Aorta (tissue), 5 donors: ENCODE data around the gene ADAP1. TPM values are rescaled to one million over a fixed set of nuclear protein-coding genes. Genes with fewer than 3 reads are reported as not detected.

Experiments
- ATAC-seq: fragments of 200-7000 bp; cut with Tn5 transposase; one replicate; pipeline ENCODE4 v1.9.1; 2022; ENCODE audit warnings: moderate library complexity; ENCODE audit not compliant: low FRiP score
- DNase-seq, 2 donors: peaks; one replicate each; pipeline ENCODE4 v3.0.0-alpha.2; 2020
- H3K27ac ChIP-seq, 2 donors: one replicate each; pipeline ENCODE4 v1.5.1; 2013; ENCODE audit warnings: low read length in 2 of 2, mild to moderate bottlenecking in 2 of 2, moderate library complexity in 2 of 2, control low read depth in 1 of 2, inconsistent platforms in 1 of 2, low read depth in 1 of 2
- H3K27me3 ChIP-seq, 2 donors: one replicate each; pipeline ENCODE4 v1.6.1; 2013; ENCODE audit warnings: control low read depth in 1 of 2, low read length in 1 of 2, mild to moderate bottlenecking in 1 of 2, moderate library complexity in 1 of 2; ENCODE audit not compliant: insufficient read depth in 2 of 2, control insufficient read depth in 1 of 2
- H3K36me3 ChIP-seq, 2 donors: one replicate each; pipeline ENCODE4 v1.6.1; 2013; ENCODE audit warnings: control low read depth in 1 of 2, low read length in 1 of 2, mild to moderate bottlenecking in 1 of 2; ENCODE audit not compliant: insufficient read depth in 2 of 2, control insufficient read depth in 1 of 2
- H3K4me1 ChIP-seq, 2 donors: one replicate each; pipeline ENCODE4 v1.6.1; 2013; ENCODE audit warnings: low read length in 2 of 2, control low read depth in 1 of 2, mild to moderate bottlenecking in 1 of 2, moderate library complexity in 1 of 2; ENCODE audit not compliant: insufficient read depth in 2 of 2, control insufficient read depth in 1 of 2
- H3K4me3 ChIP-seq, 2 donors: one replicate each; pipeline ENCODE4 v1.5.1; 2013; ENCODE audit warnings: low read length in 2 of 2, control low read depth in 1 of 2, mild to moderate bottlenecking in 1 of 2
- H3K9me3 ChIP-seq: one replicate; pipeline ENCODE4 v1.6.1; 2013; ENCODE audit warnings: mild to moderate bottlenecking, low read length; ENCODE audit not compliant: control insufficient read depth
- whole genome bisulfite sequencing, 2 donors: extraction: QIAGEN DNeasy Blood & Tissue Kit; methylation state at CpG; one replicate each; pipeline ENCODE4 v1.1.7; 2013; 5-methylcytosine and 5-hydroxymethylcytosine counted together
- intact Hi-C, 2 donors: fragments of 100-400 bp; cut with DNase I; formaldehyde crosslinking; loops; one replicate each; pipeline versions ENCODE4 v1.14.2 to v1.15.0; 2022
- polyA plus RNA-seq, 2 donors: library from polyadenylated mRNA; stranded (reverse); fragments of 200-250 nt; gene quantifications; one replicate each; pipeline ENCODE4 v1.2.3, GENCODE V29; 2013
- total RNA-seq, 2 donors: library from RNA; stranded (reverse); fragmentation: NEBNext Ultra II Directional; extraction: Animal tissue kit (Norgen Biotek cat#: 25700); gene quantifications; one replicate each; pipeline ENCODE4 v1.2.1, GENCODE V29; 2021
- donor health status: healthy with polysubstance abuse.
- donor health status: Bipolar disorder and iron deficiency.
- donor health status: DM: no; HTN: no; CAD: no.
- donor health status: DM: no; HTN: no; CAD: no.
- donor health status: DM: yes; HTN: yes; CAD: no.

Gene ADAP1
- total and polyA plus RNA-seq, 4 donors: 4.3 to 16.9 (median 11.4) TPM

DNA sequence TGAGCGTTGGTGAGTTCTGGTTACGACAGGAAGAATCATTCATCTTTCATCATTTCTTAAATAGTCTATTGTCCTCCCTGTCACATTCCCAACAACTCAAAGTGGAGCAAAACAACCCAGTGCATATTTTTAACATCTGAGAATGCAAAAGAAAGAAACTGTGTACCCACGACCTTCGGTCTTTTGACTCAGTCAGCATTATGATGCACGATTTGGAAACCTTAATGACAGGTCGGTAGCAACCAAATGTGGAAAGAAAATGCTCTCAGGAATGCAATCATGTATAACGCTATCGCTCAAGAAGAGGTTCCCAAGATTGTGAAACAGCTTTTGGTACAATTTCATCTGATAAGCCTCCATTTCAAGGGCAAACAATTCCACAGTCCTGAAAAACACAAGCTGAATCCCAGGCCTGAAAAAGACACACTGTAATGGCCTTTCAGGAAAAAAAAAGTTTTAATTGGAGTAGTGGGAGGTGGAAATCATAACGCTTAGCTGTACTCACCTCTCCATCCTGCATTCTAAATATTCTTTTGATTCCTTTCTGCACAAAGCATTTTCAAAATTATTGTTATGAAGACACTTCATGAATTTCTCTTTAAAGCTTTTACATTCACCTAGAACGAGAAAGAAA lies 18.3 kb upstream of the ADAP1 start:
- H3K4me3 ChIP-seq: no peak overlapping the region
- no peaks in the 10 kb centered on the region for H3K4me1 ChIP-seq
- H3K27me3 ChIP-seq: no peaks in the 10 kb centered on the region
- DNase-seq: no peak
- 67 to 73% methylated on average over 10 of the region's 10 CpGs for WGBS, 2 donors
- no peak overlapping the region for H3K27ac ChIP-seq
- no peaks in the 10 kb centered on the region for H3K9me3 ChIP-seq
- peaks cover 0 to 4% of the 10 kb centered on the region in 2 donors for H3K36me3 ChIP-seq
- ATAC-seq: no peak
- intact Hi-C loops: no loop called here

DNA sequence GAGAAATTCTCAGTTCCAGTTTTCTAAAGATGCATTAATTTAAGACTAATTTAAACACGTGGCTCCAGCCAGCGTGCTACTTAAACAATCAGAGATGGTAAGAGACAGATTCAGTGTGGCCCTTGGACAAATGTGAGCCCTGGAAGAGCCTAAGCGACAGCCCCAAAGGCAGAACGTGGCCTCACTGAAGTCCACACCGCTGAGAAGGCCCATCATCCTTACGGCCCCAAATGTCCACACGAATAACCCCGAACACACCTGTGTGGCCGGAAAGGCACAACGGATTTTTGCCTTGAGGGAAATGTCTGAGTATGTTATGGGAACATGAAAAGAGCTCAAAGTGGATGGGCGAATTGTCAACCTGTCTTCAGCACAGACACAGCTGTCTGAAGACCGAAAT lies 17.6 kb upstream of the ADAP1 start:
- intact Hi-C loops: no loop called here
- Histone ChIP-seq H3K36me3 (peaks cover 0 to 6% of the 10 kb centered on the region in 2 donors), H3K4me1 (no peaks in the 10 kb centered on the region), H3K27ac (no peak overlapping the region), H3K9me3 (no peaks in the 10 kb centered on the region), H3K4me3 (no peak overlapping the region), H3K27me3 (no peaks in the 10 kb centered on the region)
- no peak for ATAC-seq
- 90 to 92% methylated on average over 12 of the region's 12 CpGs for WGBS, 2 donors
- DNase-seq: no peak

DNA sequence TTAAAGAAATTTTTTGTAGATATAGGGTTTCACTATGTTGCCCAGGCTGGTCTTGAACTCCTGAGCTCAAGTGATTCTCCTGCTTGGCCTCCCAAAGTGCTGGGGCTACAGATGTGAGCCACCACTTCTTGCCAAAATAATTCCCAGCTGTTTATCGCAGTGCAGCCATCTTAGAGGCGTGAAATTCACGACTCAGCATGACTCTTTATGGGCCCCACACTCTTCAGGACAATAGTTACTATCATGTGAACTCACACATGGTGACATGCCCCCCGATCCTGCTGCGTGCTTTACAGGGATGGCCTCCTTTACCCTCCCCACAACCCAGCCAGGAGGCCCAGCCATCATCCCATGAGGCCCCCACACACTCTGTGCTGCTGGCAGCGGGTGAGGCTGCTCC lies 16.3 kb upstream of the ADAP1 start:
- H3K27ac ChIP-seq: no peak overlapping the region
- H3K4me3 ChIP-seq: no peak overlapping the region
- H3K4me1 ChIP-seq: no peaks in the 10 kb centered on the region
- 91% methylated on average over 6 of the region's 6 CpGs for WGBS, 2 donors
- DNase-seq (no peak), ATAC-seq (no peak)
- H3K27me3 ChIP-seq: no peaks in the 10 kb centered on the region
- peaks cover 0 to 6% of the 10 kb centered on the region in 2 donors for H3K36me3 ChIP-seq
- no peaks in the 10 kb centered on the region for H3K9me3 ChIP-seq
- intact Hi-C loops: no loop called here

DNA sequence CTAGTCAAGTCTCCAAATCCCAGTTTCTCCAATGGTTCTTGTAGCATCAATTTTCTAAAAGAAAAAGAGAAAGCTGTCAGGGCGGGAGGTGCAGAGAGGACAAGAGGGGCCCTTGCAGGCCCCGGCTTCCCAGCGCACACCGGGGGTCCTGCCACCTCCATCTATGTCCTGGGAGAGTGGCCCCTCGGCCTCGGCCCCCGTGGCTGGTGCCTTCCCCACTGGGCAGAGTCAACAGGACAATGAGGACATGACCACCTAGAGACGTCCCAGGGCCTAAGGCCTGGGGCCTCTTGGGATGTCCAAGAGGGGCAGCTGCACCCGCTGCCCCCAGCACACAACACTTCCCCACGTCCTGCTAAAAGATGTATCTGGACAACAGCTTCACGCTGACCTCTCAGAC lies 14.9 kb upstream of the ADAP1 start:
- Histone ChIP-seq H3K4me1 (no peaks in the 10 kb centered on the region), H3K36me3 (peaks cover 0 to 6% of the 10 kb centered on the region in 2 donors), H3K4me3 (no peak overlapping the region), H3K27ac (no peak overlapping the region), H3K27me3 (no peaks in the 10 kb centered on the region), H3K9me3 (no peaks in the 10 kb centered on the region)
- intact Hi-C loops: no loop called here
- WGBS, 2 donors: 90 to 94% methylated on average over 11 of the region's 11 CpGs
- DNase-seq (no peak), ATAC-seq (no peak)

DNA sequence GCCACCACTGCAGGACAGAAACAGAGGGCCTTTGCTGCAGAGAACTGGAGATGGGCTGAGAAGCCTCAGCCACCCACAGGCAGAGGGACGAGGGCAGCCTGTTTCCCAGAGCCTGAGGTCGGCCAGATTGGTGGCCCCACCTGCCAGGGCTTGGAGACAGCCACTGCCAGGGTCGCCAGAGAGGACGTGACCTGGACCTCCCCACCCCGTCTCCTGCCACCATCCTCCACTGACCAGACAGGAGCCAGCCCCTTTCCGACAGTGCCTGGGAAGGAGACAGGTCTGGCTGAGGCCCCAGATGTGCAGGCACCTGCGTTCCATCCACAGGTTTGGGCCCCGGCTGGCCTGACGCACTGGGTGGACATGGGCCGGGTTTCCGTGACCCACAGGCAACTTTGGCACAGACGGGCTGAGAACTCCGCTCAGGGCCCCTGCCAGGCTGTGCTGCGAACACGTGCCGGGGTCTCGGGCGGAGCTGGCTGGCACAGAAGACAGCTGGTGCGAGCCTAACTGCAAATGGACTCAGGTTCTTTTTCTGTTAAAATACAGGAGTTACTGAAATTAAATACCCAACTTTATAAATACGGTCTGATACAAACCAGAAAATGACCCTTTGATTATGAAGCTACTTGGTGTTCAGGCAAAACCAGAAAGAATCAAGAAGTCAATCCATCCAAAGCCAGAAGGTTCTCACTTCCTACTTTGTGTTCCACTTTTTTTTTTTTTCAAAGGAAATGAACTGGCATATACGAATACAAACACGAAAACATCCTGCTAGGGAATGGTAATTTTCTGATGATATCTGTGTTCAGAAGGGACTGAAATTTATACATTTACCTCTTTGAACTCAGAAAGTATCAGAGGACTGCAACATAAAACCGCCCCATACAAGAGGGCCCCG lies 14.0 kb upstream of the ADAP1 start:
- DNase-seq: no peak
- Histone ChIP-seq H3K36me3 (peaks cover 0 to 6% of the 10 kb centered on the region in 2 donors), H3K27ac (no peak overlapping the region), H3K27me3 (no peaks in the 10 kb centered on the region), H3K4me1 (no peaks in the 10 kb centered on the region), H3K4me3 (no peak overlapping the region), H3K9me3 (no peaks in the 10 kb centered on the region)
- no peak for ATAC-seq
- intact Hi-C loops: no loop called here
- WGBS, 2 donors: 87 to 92% methylated on average over 24 of the region's 24 CpGs

DNA sequence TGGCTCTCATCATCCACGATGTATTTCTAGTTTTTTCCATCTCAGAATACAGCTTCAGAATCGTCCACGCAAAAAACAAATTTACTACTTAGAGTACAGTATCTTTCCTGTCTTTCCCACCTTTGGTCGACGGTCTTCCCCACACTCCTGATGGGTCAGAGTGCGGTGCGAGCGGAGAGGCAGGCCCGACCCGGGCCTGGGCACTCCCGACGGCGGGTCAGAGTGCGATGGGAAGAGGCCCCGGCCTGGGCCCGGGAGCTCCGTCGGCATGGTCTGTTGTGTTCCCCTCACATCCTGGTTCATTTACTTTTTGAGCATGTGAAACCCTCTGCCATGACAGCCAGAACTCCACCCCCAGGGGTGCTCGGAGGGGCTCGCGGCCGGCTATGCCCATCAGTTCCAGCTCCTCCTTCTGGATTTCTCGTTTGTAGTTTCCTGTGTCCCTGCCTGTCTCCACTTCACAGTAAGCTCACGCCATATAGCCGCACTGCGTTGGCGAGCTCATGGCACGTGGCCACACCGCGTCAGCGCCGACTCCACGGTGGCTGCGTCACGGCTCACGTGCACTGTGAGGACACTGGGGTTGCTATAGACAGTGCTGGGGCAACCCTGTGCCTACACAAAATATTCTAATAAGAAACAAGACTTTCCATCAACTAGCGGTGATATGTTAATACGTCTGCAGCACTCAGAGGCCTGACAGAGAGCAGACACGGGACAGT lies 13.0 kb upstream of the ADAP1 start:
- Histone ChIP-seq H3K27me3 (no peaks in the 10 kb centered on the region), H3K9me3 (no peaks in the 10 kb centered on the region), H3K4me3 (no peak overlapping the region), H3K27ac (no peak overlapping the region), H3K4me1 (no peaks in the 10 kb centered on the region), H3K36me3 (peaks cover 0 to 6% of the 10 kb centered on the region in 2 donors)
- no peak for ATAC-seq
- intact Hi-C loops: no loop called here
- 93% methylated on average over 39 of the region's 39 CpGs for WGBS, 2 donors
- no peak for DNase-seq

DNA sequence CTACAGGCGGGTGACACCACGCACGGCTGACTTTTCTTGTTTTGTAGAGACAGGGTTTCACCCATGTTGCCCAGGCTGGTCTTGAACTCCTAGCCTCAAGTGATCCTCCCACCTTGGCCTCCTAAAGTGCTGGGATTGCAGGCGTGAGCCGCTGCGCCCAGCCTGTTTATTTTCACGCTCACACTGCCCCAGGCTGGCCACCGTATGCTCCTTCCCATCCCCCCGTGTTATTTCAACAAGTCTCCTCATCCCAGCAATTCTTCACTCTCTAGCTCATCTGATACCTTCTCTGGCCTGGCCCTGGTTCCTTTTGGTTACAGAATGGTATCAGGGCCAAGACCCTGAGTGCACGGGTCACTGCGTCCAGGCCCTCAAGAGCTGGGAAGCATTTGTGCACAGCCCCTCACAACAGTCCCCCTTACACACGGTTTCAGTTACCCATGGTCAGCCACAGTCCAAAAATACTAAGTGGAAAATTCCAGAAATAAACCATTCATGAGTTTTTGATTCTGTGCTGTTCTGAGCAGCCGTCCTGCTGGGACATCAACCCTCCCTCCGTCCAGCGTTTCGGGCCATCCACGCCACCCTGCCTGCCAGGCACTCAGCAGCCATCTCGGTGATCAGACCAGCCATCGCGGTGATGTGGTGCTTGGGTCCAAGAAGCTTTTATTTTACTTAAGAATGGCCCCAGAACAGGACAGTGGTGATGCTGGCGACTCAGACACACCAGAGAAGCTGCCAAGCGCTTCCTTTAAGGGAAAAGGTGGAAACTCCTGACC lies 12.0 kb upstream of the ADAP1 start:
- ATAC-seq (no peak), DNase-seq (peak in 1 of 2 donors; percentile 67)
- no peaks in the 10 kb centered on the region for H3K27me3 ChIP-seq
- WGBS, 2 donors: 55 to 60% methylated on average over 22 of the region's 22 CpGs
- no peak overlapping the region for H3K4me3 ChIP-seq
- intact Hi-C loops: no loop called here
- no peaks in the 10 kb centered on the region for H3K4me1 ChIP-seq
- H3K36me3 ChIP-seq: peaks cover 0 to 4% of the 10 kb centered on the region in 2 donors
- peak overlapping the region in 1 of 2 donors; percentile 35 for H3K27ac ChIP-seq
- no peaks in the 10 kb centered on the region for H3K9me3 ChIP-seq
